HL-60 (cell line): Measurements from ENCODE around the gene ASB18.

Experiments
- DNase-seq, 2 experiments: peaks; one replicate each; pipeline ENCODE4 v3.0.0-alpha.2; 2010 to 2020; ENCODE audit warnings: low read depth in 1 of 2, low spot score in 1 of 2
- H3K27ac ChIP-seq: fragments of 250-450 bp; sonication (Bioruptor Pico); replicated peaks from 2 replicates; pipeline ENCODE4 v1.5.1; 2020; ENCODE audit warnings: mild to moderate bottlenecking, moderate library complexity
- H3K27me3 ChIP-seq: fragments of 250-450 bp; sonication (Bioruptor Pico); 2 replicates; pipeline ENCODE4 v1.5.1; 2021; ENCODE audit warnings: mild to moderate bottlenecking, moderate library complexity; ENCODE audit not compliant: insufficient read depth, poor library complexity, severe bottlenecking
- H3K4me3 ChIP-seq: replicated peaks from 2 replicates; pipeline ENCODE4 v1.5.1; 2011; ENCODE audit warnings: mild to moderate bottlenecking, control low read depth, low read length; ENCODE audit not compliant: insufficient read depth
- CTCF ChIP-seq: IDR thresholded peaks from one replicate; pipeline ENCODE4 v1.5.1; 2011; ENCODE audit warnings: low read length, control low read depth, inconsistent platforms; ENCODE audit not compliant: insufficient read depth
- GABPA ChIP-seq: IDR thresholded peaks from 2 replicates; pipeline ENCODE4 v1.6.1; 2012; ENCODE audit warnings: low read depth
- POLR2AphosphoS5 ChIP-seq: IDR thresholded peaks from 2 replicates; pipeline ENCODE4 v1.6.1; 2012; ENCODE audit warnings: low read depth
- REST ChIP-seq: IDR thresholded peaks from 2 replicates; pipeline ENCODE4 v1.6.1; 2012; ENCODE audit warnings: low read depth; ENCODE audit not compliant: insufficient replicate concordance
- SPI1 ChIP-seq: IDR thresholded peaks from 2 replicates; pipeline ENCODE4 v1.6.1; 2012; ENCODE audit warnings: low read depth, mild to moderate bottlenecking, borderline replicate concordance

The ASB18 gene

GRCh38 chr2:236207472-236207871, 56.7 kb downstream of the ASB18 start:
- DNase-seq, result no peak
- H3K27ac ChIP-seq, result no peak overlapping the region
- H3K27me3 ChIP-seq, result no peaks in the 10 kb centered on the region
- TF ChIP-seq REST (no peak), SPI1 (no peak)
- no peak overlapping the region for H3K4me3 ChIP-seq

- TF ChIP-seq GABPA, result no peak
- TF ChIP-seq SPI1, result no peak
- no peak for TF ChIP-seq REST
- TF ChIP-seq CTCF, result no peak
- TF ChIP-seq POLR2AphosphoS5, result no peak
- DNase-seq, result no peak
- Histone ChIP-seq H3K27me3 (no peaks in the 10 kb centered on the region), H3K27ac (no peak overlapping the region), H3K4me3 (no peak overlapping the region)
Observed at GRCh38 chr2:236205867-236206645, 58.1 kb downstream of the ASB18 start.

GRCh38 chr2:236204953-236205352, 59.3 kb downstream of the ASB18 start:
- Histone ChIP-seq H3K4me3 (no peak overlapping the region), H3K27me3 (no peaks in the 10 kb centered on the region), H3K27ac (no peak overlapping the region)
- no peak for TF ChIP-seq CTCF
- TF ChIP-seq REST, result no peak
- no peak for TF ChIP-seq GABPA
- no peak for TF ChIP-seq SPI1
- TF ChIP-seq POLR2AphosphoS5, result no peak
- DNase-seq, result no peak
